CD4-positive, CD25-positive, alpha-beta regulatory T cell (primary cell): ENCODE data around the gene DPP7. TPM values are rescaled to one million over a fixed set of nuclear protein-coding genes. Genes with fewer than 3 reads are reported as not detected.
A peak's percentile ranks its signal among the peaks of the same experiment; 100 is the strongest.

Experiments used
- ATAC-seq, 2 donors: fragments of 150-1000 bp; cut with Tn5 transposase; one replicate each; pipeline ENCODE4 v1.10.0; 2021; ENCODE audit warnings: low read depth in 2 of 2, moderate number of reproducible peaks in 2 of 2, moderate library complexity in 1 of 2
- DNase-seq, 3 donors: peaks; one replicate each; pipeline versions ENCODE4 v3.0.0 to v3.0.0-alpha.2; 2012 to 2022; ENCODE audit warnings: mixed read lengths in 1 of 3
- H3K27ac ChIP-seq: one replicate; pipeline ENCODE4 v1.7.0; 2013; ENCODE audit warnings: mild to moderate bottlenecking, low read length; ENCODE audit not compliant: insufficient read depth, poor library complexity, severe bottlenecking
- H3K27me3 ChIP-seq: one replicate; pipeline ENCODE4 v1.7.0; 2013; ENCODE audit warnings: low read length; ENCODE audit not compliant: control insufficient read depth, insufficient read depth
- H3K36me3 ChIP-seq: one replicate; pipeline ENCODE4 v1.7.0; 2013; ENCODE audit warnings: mild to moderate bottlenecking, low read length, moderate library complexity; ENCODE audit not compliant: control insufficient read depth, insufficient read depth
- H3K4me1 ChIP-seq: 2 replicates; pipeline ENCODE4 v1.7.0; 2013; ENCODE audit warnings: mild to moderate bottlenecking, low read length; ENCODE audit not compliant: insufficient read depth, control insufficient read depth, poor library complexity, severe bottlenecking
- H3K4me3 ChIP-seq: one replicate; pipeline ENCODE4 v1.7.0; 2013; ENCODE audit warnings: low read depth, mild to moderate bottlenecking, low read length, moderate library complexity
- H3K9me3 ChIP-seq, 2 experiments: 1 replicate in 1 of 2; 2 replicates in 1 of 2; pipeline ENCODE4 v1.7.0; 2013; ENCODE audit warnings: low read length in 2 of 2, mild to moderate bottlenecking in 1 of 2, moderate library complexity in 1 of 2; ENCODE audit not compliant: control insufficient read depth in 2 of 2
- H3K27ac Mint-ChIP-seq, 3 donors: one replicate each; pipeline ENCODE4 v1.8.0; 2020 to 2022; ENCODE audit warnings: mild to moderate bottlenecking in 3 of 3, mixed read lengths in 3 of 3, moderate library complexity in 2 of 3
- H3K27me3 Mint-ChIP-seq: one replicate; pipeline ENCODE4 v1.8.0; 2022; ENCODE audit warnings: mild to moderate bottlenecking, mixed read lengths
- H3K36me3 Mint-ChIP-seq: one replicate; pipeline ENCODE4 v1.8.0; 2020; ENCODE audit warnings: mixed read lengths
- H3K4me1 Mint-ChIP-seq, 4 donors: one replicate each; pipeline ENCODE4 v1.8.0; 2020 to 2022; ENCODE audit warnings: mixed read lengths in 4 of 4, mild to moderate bottlenecking in 1 of 4
- H3K4me3 Mint-ChIP-seq, 4 donors: one replicate each; pipeline ENCODE4 v1.8.0; 2020 to 2022; ENCODE audit warnings: mild to moderate bottlenecking in 4 of 4, mixed read lengths in 4 of 4, moderate library complexity in 3 of 4
- H3K9me3 Mint-ChIP-seq, 7 donors: one replicate each; pipeline ENCODE4 v1.8.0; 2020 to 2022; ENCODE audit warnings: mixed read lengths in 7 of 7, mild to moderate bottlenecking in 3 of 7, moderate library complexity in 2 of 7
- polyA plus RNA-seq, 4 donors: library from polyadenylated mRNA; unstranded; fragments of 300-500 nt; fragmentation: Illumina TruSeq; gene quantifications; one replicate each; pipeline ENCODE4 v1.2.3, GENCODE V29; 2021
- total RNA-seq: library from RNA; stranded (reverse); gene quantifications from one replicate; pipeline ENCODE4 v1.2.3, GENCODE V29; 2022

Gene DPP7
- total RNA-seq (343 TPM), polyA plus RNA-seq (100 to 1,000 TPM; 119 to 164 (median 153) TPM)

- Mint-ChIP-seq H3K4me3 (peak within 1 kb of the TSS; percentile 44 to 88 (median 80)), H3K4me1 (peaks cover 0 to 15% (median 5%) of the 10 kb centered on the region in 4 donors), H3K27ac (no peak within 1 kb of the TSS), H3K9me3 (no peaks in the 10 kb centered on the region), H3K36me3 (no peaks in the 10 kb centered on the region), H3K27me3 (no peaks in the 10 kb centered on the region)
- Histone ChIP-seq H3K27me3 (no peaks in the 10 kb centered on the region), H3K27ac (peak within 1 kb of the TSS; percentile 72), H3K36me3 (no peaks in the 10 kb centered on the region), H3K9me3 (no peaks in the 10 kb centered on the region), H3K4me3 (no peak within 1 kb of the TSS), H3K4me1 (peaks cover 15% of the 10 kb centered on the region)
- DNase-seq (peak; percentile 77 to 84 (median 83)), ATAC-seq (peak; percentile 91 to 92)
Observed at GRCh38 chr9:137114613-137115393, at the start of gene DPP7. Gene DPP7 (minus strand): TSS chr9:137114733. CDS start chr9:137114713, 20 bp downstream.

GRCh38 chr9:137163805-137164204 is 49.3 kb upstream of the DPP7 start:
- Mint-ChIP-seq H3K4me3 (no peak overlapping the region), H3K36me3 (no peaks in the 10 kb centered on the region), H3K27me3 (peaks cover 23% of the 10 kb centered on the region), H3K4me1 (peaks cover 0 to 13% (median 0%) of the 10 kb centered on the region in 4 donors), H3K9me3 (peaks cover 0 to 1% (median 0%) of the 10 kb centered on the region in 7 donors), H3K27ac (no peak overlapping the region)
- no peak for ATAC-seq
- Histone ChIP-seq H3K36me3 (no peaks in the 10 kb centered on the region), H3K4me1 (peaks cover 8% of the 10 kb centered on the region), H3K9me3 (no peaks in the 10 kb centered on the region), H3K27ac (no peak overlapping the region), H3K4me3 (no peak overlapping the region), H3K27me3 (peaks cover under 1% of the 10 kb centered on the region)
- DNase-seq = no peak

- Mint-ChIP-seq H3K4me1 (peaks cover 0 to 17% (median under 1%) of the 10 kb centered on the region in 4 donors), H3K9me3 (peaks cover 0 to 1% (median 0%) of the 10 kb centered on the region in 7 donors), H3K36me3 (no peaks in the 10 kb centered on the region), H3K27ac (peak overlapping the region in 1 of 3 donors; percentile 56), H3K4me3 (no peak overlapping the region), H3K27me3 (peaks cover 28% of the 10 kb centered on the region)
- H3K27me3 ChIP-seq = peaks cover 2% of the 10 kb centered on the region
- H3K36me3 ChIP-seq = no peaks in the 10 kb centered on the region
- H3K4me3 ChIP-seq = no peak overlapping the region
- ATAC-seq (no peak), DNase-seq (no peak)
- peaks cover 12% of the 10 kb centered on the region for H3K4me1 ChIP-seq
- no peaks in the 10 kb centered on the region for H3K9me3 ChIP-seq
- no peak overlapping the region for H3K27ac ChIP-seq
Observed at GRCh38 chr9:137163365-137163715, 48.8 kb upstream of the DPP7 start.

GRCh38 chr9:137162505-137163364 is 48.2 kb upstream of the DPP7 start:
- Histone ChIP-seq H3K36me3 (no peaks in the 10 kb centered on the region), H3K4me3 (no peak overlapping the region), H3K27ac (no peak overlapping the region), H3K27me3 (peaks cover 7% of the 10 kb centered on the region), H3K9me3 (no peaks in the 10 kb centered on the region), H3K4me1 (peaks cover 7% of the 10 kb centered on the region)
- H3K36me3 Mint-ChIP-seq = no peaks in the 10 kb centered on the region
- H3K9me3 Mint-ChIP-seq = peaks cover 0 to 1% (median 0%) of the 10 kb centered on the region in 7 donors
- H3K27ac Mint-ChIP-seq = no peak overlapping the region
- H3K4me1 Mint-ChIP-seq = peaks cover 0 to 23% (median 3%) of the 10 kb centered on the region in 4 donors
- DNase-seq (no peak), ATAC-seq (peak in 1 of 2 donors; percentile 38)
- peak overlapping the region in 2 of 4 donors; percentile 52 to 74 for H3K4me3 Mint-ChIP-seq
- peaks cover 32% of the 10 kb centered on the region for H3K27me3 Mint-ChIP-seq

- H3K27me3 Mint-ChIP-seq = peaks cover 37% of the 10 kb centered on the region
Observed at GRCh38 chr9:137161558-137162486, 47.3 kb upstream of the DPP7 start.

GRCh38 chr9:137160716-137161557 is 46.4 kb upstream of the DPP7 start:
- Mint-ChIP-seq H3K36me3 (no peaks in the 10 kb centered on the region), H3K27me3 (peaks cover 35% of the 10 kb centered on the region), H3K4me3 (no peak overlapping the region), H3K27ac (no peak overlapping the region), H3K4me1 (peaks cover 0 to 34% (median 3%) of the 10 kb centered on the region in 4 donors), H3K9me3 (no peaks in the 10 kb centered on the region)
- Histone ChIP-seq H3K27ac (no peak overlapping the region), H3K36me3 (no peaks in the 10 kb centered on the region), H3K4me1 (peaks cover 18% of the 10 kb centered on the region), H3K27me3 (peaks cover 11% of the 10 kb centered on the region), H3K9me3 (no peaks in the 10 kb centered on the region), H3K4me3 (no peak overlapping the region)
- ATAC-seq (no peak), DNase-seq (no peak)

More at GRCh38 chr9:137161558-137162486, 47.3 kb upstream of the DPP7 start:
- Mint-ChIP-seq H3K4me1 (peaks cover 0 to 29% (median 3%) of the 10 kb centered on the region in 4 donors), H3K27ac (no peak overlapping the region), H3K9me3 (peaks cover 0 to 1% (median 0%) of the 10 kb centered on the region in 7 donors), H3K4me3 (no peak overlapping the region), H3K36me3 (no peaks in the 10 kb centered on the region)
- Histone ChIP-seq H3K27ac (no peak overlapping the region), H3K4me1 (peaks cover 9% of the 10 kb centered on the region), H3K4me3 (no peak overlapping the region), H3K27me3 (peaks cover 11% of the 10 kb centered on the region), H3K9me3 (no peaks in the 10 kb centered on the region), H3K36me3 (no peaks in the 10 kb centered on the region)
- no peak for DNase-seq
- no peak for ATAC-seq
